GM23338 (cell line): Measurements from ENCODE around the gene ZNF697. TPM values are rescaled to one million over a fixed set of nuclear protein-coding genes. Genes with fewer than 3 reads are reported as not detected.

ENCODE experiments used
- ATAC-seq: fragments of 200-7000 bp; cut with Tn5 transposase; 3 replicates; pipeline ENCODE4 v1.9.1; 2020
- DNase-seq: peaks from one replicate; pipeline ENCODE4 v3.0.0-alpha.2; 2015; ENCODE audit warnings: low spot score
- H2AFZ ChIP-seq: fragments of 200-600 bp; sonication (generic); 2 replicates; pipeline ENCODE4 v1.8.0; 2016; ENCODE audit warnings: antibody characterized with exemption, mild to moderate bottlenecking, moderate library complexity
- H3F3A ChIP-seq: fragments of 200-600 bp; sonication (generic); replicated peaks from 2 replicates; pipeline ENCODE4 v1.8.0; 2017; ENCODE audit warnings: antibody characterized with exemption, mixed run types, low read depth
- H3K27ac ChIP-seq: fragments of 200-600 bp; sonication (generic); 2 replicates; pipeline ENCODE4 v1.6.1; 2016; ENCODE audit warnings: low read depth
- H3K27me3 ChIP-seq: fragments of 200-600 bp; sonication (generic); 2 replicates; pipeline ENCODE4 v1.8.0; 2016; ENCODE audit warnings: mild to moderate bottlenecking, mixed run types, moderate library complexity; ENCODE audit not compliant: insufficient read depth
- H3K36me3 ChIP-seq: fragments of 200-600 bp; sonication (generic); 2 replicates; pipeline ENCODE4 v1.8.0; 2016; ENCODE audit warnings: mild to moderate bottlenecking; ENCODE audit not compliant: insufficient read depth
- H3K4me1 ChIP-seq: fragments of 200-600 bp; sonication (generic); 2 replicates; pipeline ENCODE4 v1.8.0; 2016; ENCODE audit warnings: mild to moderate bottlenecking, moderate library complexity; ENCODE audit not compliant: insufficient read depth
- H3K4me2 ChIP-seq: fragments of 200-600 bp; sonication (generic); 2 replicates; pipeline ENCODE4 v1.7.1; 2017; ENCODE audit warnings: mixed run types
- H3K4me3 ChIP-seq: fragments of 200-600 bp; sonication (generic); 2 replicates; pipeline ENCODE4 v1.6.1; 2016; ENCODE audit warnings: mixed run types
- H3K79me2 ChIP-seq: fragments of 200-600 bp; sonication (generic); replicated peaks from 2 replicates; pipeline ENCODE4 v1.8.0; 2017; ENCODE audit warnings: mild to moderate bottlenecking; ENCODE audit not compliant: insufficient read depth
- H3K9me2 ChIP-seq: fragments of 200-600 bp; sonication (generic); 2 replicates; pipeline ENCODE4 v1.8.0; 2017; ENCODE audit not compliant: insufficient read depth
- H4K20me1 ChIP-seq: fragments of 200-600 bp; sonication (generic); replicated peaks from 2 replicates; pipeline ENCODE4 v1.8.0; 2017; ENCODE audit warnings: mild to moderate bottlenecking; ENCODE audit not compliant: insufficient read depth
- H3K27ac Mint-ChIP-seq: 2 replicates; pipeline ENCODE4 v1.8.0; 2020; ENCODE audit warnings: inconsistent platforms, mild to moderate bottlenecking, moderate library complexity, mixed read lengths
- H3K27me3 Mint-ChIP-seq: 3 replicates; pipeline ENCODE4 v1.8.0; 2022; ENCODE audit warnings: low read depth, mild to moderate bottlenecking, moderate library complexity, mixed read lengths, inconsistent platforms; ENCODE audit not compliant: insufficient read depth, poor library complexity
- H3K36me3 Mint-ChIP-seq: 3 replicates; pipeline ENCODE4 v1.8.0; 2021; ENCODE audit warnings: low read depth, mild to moderate bottlenecking, inconsistent platforms, moderate library complexity, mixed read lengths
- H3K4me1 Mint-ChIP-seq: 3 replicates; pipeline ENCODE4 v1.8.0; 2020; ENCODE audit warnings: mild to moderate bottlenecking, inconsistent platforms, mixed read lengths
- H3K4me3 Mint-ChIP-seq: 3 replicates; pipeline ENCODE4 v1.8.0; 2021; ENCODE audit warnings: moderate library complexity, mild to moderate bottlenecking, inconsistent platforms, mixed read lengths
- H3K9me3 Mint-ChIP-seq: 3 replicates; pipeline ENCODE4 v1.8.0; 2020; ENCODE audit warnings: moderate library complexity, mild to moderate bottlenecking, inconsistent platforms, mixed read lengths
- CREB1 ChIP-seq: fragments of 250-450 bp; sonication (Bioruptor Pico); IDR thresholded peaks from 2 replicates; pipeline ENCODE4 v1.5.0; 2020; ENCODE audit warnings: low read depth, mild to moderate bottlenecking, moderate library complexity
- ETS1 ChIP-seq: IDR thresholded peaks from 2 replicates; pipeline ENCODE4 v1.6.1; 2016; ENCODE audit warnings: antibody characterized with exemption
- EZH2 ChIP-seq: fragments of 200-600 bp; sonication (generic); IDR thresholded peaks from one replicate; pipeline ENCODE4 v1.8.0; 2017; ENCODE audit warnings: antibody characterized with exemption, mild to moderate bottlenecking, low read depth; ENCODE audit not compliant: unreplicated experiment
- EZH2phosphoT487 ChIP-seq: fragments of 200-600 bp; sonication (generic); IDR thresholded peaks from one replicate; pipeline ENCODE4 v1.8.1; 2018; ENCODE audit warnings: antibody characterized with exemption; ENCODE audit not compliant: unreplicated experiment
- JUNB ChIP-seq: IDR thresholded peaks from one replicate; pipeline ENCODE4 v1.6.1; 2016; ENCODE audit warnings: antibody characterized with exemption; ENCODE audit not compliant: unreplicated experiment
- NANOG ChIP-seq: IDR thresholded peaks from 2 replicates; pipeline ENCODE4 v1.6.1; 2016; ENCODE audit warnings: antibody characterized with exemption, borderline replicate concordance
- POLR2AphosphoS5 ChIP-seq: IDR thresholded peaks from 2 replicates; pipeline ENCODE4 v1.6.1; 2016; ENCODE audit warnings: antibody characterized with exemption, low read depth
- STAT1 ChIP-seq: IDR thresholded peaks from one replicate; pipeline ENCODE4 v1.6.1; 2016; ENCODE audit warnings: antibody characterized with exemption; ENCODE audit not compliant: unreplicated experiment
- ZNF114 ChIP-seq: fragments of 250-450 bp; sonication (Bioruptor Pico); IDR thresholded peaks from 2 replicates; pipeline ENCODE4 v1.5.0; 2020; ENCODE audit warnings: mild to moderate bottlenecking, moderate library complexity
- ZNF331 ChIP-seq: fragments of 250-450 bp; sonication (Bioruptor Pico); IDR thresholded peaks from 2 replicates; pipeline ENCODE4 v1.5.0; 2020; ENCODE audit warnings: low read depth, mild to moderate bottlenecking, moderate library complexity
- polyA plus RNA-seq: library from polyadenylated mRNA; unstranded; fragments of >200 nt; fragmentation: Nextera tagmentation; extraction: Ambion mirVana; gene quantifications from 2 replicates; pipeline ENCODE4 v1.2.1, GENCODE V29; 2016
- total RNA-seq: library from RNA; depleted of rRNA; stranded (reverse); fragments of >200 nt; shearing (Covaris generic); gene quantifications from 2 replicates; pipeline ENCODE4 v1.2.3, GENCODE V29; 2014
- TF ChIP-seq, protein P1 (sequence below): fragments of 250-450 bp; sonication (Bioruptor Pico); IDR thresholded peaks from 2 replicates; pipeline ENCODE4 v1.5.0; 2020; ENCODE audit warnings: mild to moderate bottlenecking, moderate library complexity
- TF ChIP-seq, protein P2 (sequence below), 2 experiments: fragments of 200-600 bp in 1 of 2; sonication (generic) in 1 of 2; conservative IDR thresholded peaks; 2 replicates each; pipeline versions ENCODE4 v1.5.1 to v1.6.1; 2016 to 2017; ENCODE audit warnings: antibody characterized with exemption in 2 of 2, low read depth in 2 of 2, mild to moderate bottlenecking in 2 of 2, moderate library complexity in 1 of 2
- TF ChIP-seq, protein P3 (sequence below): IDR thresholded peaks from one replicate; pipeline ENCODE4 v1.6.1; 2018; ENCODE audit warnings: antibody characterized with exemption; ENCODE audit not compliant: unreplicated experiment

Gene ZNF697
- total and polyA plus RNA-seq, 2 experiments from 2014 or later, result 5.4 to 32.0 TPM

DNA sequence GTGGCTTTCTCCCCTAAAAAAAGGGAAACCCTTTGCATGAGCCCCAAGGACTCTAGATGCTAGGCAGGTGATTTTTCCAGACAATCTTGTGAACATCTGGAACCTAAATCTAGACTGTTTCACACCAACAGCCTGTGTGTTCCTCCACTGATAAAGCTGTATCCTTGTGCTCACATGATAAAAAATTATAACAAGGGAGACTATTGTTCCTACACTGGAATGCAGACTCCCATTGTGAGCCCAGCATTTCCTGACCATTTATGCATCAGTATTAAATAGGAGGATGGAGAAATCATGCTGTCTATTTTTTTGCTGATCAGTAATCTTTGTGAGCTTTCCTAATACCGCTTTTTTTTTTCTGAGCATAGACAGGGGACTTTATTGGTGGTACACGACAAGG is 52.5 kb downstream of the ZNF697 start:
- no peaks in the 10 kb centered on the region for H3K4me1 Mint-ChIP-seq
- H3K9me3 Mint-ChIP-seq, result no peaks in the 10 kb centered on the region
- no peaks in the 10 kb centered on the region for H3K4me1 ChIP-seq
- no peaks in the 10 kb centered on the region for H3F3A ChIP-seq
- no peaks in the 10 kb centered on the region for H3K27me3 Mint-ChIP-seq
- H3K4me3 Mint-ChIP-seq, result no peak overlapping the region
- no peak for ATAC-seq
- H3K4me2 ChIP-seq, result no peak overlapping the region
- H3K27ac ChIP-seq, result no peak overlapping the region
- H4K20me1 ChIP-seq, result no peaks in the 10 kb centered on the region
- no peaks in the 10 kb centered on the region for H3K27me3 ChIP-seq
- no peak overlapping the region for H3K4me3 ChIP-seq
- H3K79me2 ChIP-seq, result no peaks in the 10 kb centered on the region
- H2AFZ ChIP-seq, result no peak overlapping the region
- no peaks in the 10 kb centered on the region for H3K36me3 ChIP-seq
- H3K9me2 ChIP-seq, result peaks cover 12% of the 10 kb centered on the region; the same call in 1 of the 2 replicates
- H3K36me3 Mint-ChIP-seq, result no peaks in the 10 kb centered on the region
- H3K27ac Mint-ChIP-seq, result no peak overlapping the region
- TF ChIP-seq EZH2 (no peak), EZH2phosphoT487 (no peak), STAT1 (no peak), JUNB (no peak), POLR2AphosphoS5 (no peak), NANOG (no peak), ZNF114 (CRISPR knock-in tag) (no peak), ETS1 (no peak), ZNF331 (CRISPR knock-in tag) (no peak), CREB1 (no peak)
- TF ChIP-seq, protein P1, sequence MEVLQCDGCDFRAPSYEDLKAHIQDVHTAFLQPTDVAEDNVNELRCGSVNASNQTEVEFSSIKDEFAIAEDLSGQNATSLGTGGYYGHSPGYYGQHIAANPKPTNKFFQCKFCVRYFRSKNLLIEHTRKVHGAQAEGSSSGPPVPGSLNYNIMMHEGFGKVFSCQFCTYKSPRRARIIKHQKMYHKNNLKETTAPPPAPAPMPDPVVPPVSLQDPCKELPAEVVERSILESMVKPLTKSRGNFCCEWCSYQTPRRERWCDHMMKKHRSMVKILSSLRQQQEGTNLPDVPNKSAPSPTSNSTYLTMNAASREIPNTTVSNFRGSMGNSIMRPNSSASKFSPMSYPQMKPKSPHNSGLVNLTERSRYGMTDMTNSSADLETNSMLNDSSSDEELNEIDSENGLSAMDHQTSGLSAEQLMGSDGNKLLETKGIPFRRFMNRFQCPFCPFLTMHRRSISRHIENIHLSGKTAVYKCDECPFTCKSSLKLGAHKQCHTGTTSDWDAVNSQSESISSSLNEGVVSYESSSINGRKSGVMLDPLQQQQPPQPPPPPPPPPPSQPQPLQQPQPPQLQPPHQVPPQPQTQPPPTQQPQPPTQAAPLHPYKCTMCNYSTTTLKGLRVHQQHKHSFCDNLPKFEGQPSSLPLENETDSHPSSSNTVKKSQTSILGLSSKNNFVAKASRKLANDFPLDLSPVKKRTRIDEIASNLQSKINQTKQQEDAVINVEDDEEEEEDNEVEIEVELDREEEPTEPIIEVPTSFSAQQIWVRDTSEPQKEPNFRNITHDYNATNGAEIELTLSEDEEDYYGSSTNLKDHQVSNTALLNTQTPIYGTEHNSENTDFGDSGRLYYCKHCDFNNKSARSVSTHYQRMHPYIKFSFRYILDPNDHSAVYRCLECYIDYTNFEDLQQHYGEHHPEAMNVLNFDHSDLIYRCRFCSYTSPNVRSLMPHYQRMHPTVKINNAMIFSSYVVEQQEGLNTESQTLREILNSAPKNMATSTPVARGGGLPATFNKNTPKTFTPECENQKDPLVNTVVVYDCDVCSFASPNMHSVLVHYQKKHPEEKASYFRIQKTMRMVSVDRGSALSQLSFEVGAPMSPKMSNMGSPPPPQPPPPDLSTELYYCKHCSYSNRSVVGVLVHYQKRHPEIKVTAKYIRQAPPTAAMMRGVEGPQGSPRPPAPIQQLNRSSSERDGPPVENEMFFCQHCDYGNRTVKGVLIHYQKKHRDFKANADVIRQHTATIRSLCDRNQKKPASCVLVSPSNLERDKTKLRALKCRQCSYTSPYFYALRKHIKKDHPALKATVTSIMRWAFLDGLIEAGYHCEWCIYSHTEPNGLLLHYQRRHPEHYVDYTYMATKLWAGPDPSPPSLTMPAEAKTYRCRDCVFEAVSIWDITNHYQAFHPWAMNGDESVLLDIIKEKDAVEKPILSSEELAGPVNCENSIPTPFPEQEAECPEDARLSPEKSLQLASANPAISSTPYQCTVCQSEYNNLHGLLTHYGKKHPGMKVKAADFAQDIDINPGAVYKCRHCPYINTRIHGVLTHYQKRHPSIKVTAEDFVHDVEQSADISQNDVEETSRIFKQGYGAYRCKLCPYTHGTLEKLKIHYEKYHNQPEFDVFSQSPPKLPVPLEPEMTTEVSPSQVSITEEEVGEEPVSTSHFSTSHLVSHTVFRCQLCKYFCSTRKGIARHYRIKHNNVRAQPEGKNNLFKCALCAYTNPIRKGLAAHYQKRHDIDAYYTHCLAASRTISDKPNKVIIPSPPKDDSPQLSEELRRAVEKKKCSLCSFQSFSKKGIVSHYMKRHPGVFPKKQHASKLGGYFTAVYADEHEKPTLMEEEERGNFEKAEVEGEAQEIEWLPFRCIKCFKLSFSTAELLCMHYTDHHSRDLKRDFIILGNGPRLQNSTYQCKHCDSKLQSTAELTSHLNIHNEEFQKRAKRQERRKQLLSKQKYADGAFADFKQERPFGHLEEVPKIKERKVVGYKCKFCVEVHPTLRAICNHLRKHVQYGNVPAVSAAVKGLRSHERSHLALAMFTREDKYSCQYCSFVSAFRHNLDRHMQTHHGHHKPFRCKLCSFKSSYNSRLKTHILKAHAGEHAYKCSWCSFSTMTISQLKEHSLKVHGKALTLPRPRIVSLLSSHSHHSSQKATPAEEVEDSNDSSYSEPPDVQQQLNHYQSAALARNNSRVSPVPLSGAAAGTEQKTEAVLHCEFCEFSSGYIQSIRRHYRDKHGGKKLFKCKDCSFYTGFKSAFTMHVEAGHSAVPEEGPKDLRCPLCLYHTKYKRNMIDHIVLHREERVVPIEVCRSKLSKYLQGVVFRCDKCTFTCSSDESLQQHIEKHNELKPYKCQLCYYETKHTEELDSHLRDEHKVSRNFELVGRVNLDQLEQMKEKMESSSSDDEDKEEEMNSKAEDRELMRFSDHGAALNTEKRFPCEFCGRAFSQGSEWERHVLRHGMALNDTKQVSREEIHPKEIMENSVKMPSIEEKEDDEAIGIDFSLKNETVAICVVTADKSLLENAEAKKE (CRISPR knock-in tag), result no peak
- TF ChIP-seq, protein P2, sequence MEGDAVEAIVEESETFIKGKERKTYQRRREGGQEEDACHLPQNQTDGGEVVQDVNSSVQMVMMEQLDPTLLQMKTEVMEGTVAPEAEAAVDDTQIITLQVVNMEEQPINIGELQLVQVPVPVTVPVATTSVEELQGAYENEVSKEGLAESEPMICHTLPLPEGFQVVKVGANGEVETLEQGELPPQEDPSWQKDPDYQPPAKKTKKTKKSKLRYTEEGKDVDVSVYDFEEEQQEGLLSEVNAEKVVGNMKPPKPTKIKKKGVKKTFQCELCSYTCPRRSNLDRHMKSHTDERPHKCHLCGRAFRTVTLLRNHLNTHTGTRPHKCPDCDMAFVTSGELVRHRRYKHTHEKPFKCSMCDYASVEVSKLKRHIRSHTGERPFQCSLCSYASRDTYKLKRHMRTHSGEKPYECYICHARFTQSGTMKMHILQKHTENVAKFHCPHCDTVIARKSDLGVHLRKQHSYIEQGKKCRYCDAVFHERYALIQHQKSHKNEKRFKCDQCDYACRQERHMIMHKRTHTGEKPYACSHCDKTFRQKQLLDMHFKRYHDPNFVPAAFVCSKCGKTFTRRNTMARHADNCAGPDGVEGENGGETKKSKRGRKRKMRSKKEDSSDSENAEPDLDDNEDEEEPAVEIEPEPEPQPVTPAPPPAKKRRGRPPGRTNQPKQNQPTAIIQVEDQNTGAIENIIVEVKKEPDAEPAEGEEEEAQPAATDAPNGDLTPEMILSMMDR (conservative IDR thresholded peaks at IDR 0.05; ENCODE audit: low read depth in 2 of 2), result no peak
- TF ChIP-seq, protein P3, sequence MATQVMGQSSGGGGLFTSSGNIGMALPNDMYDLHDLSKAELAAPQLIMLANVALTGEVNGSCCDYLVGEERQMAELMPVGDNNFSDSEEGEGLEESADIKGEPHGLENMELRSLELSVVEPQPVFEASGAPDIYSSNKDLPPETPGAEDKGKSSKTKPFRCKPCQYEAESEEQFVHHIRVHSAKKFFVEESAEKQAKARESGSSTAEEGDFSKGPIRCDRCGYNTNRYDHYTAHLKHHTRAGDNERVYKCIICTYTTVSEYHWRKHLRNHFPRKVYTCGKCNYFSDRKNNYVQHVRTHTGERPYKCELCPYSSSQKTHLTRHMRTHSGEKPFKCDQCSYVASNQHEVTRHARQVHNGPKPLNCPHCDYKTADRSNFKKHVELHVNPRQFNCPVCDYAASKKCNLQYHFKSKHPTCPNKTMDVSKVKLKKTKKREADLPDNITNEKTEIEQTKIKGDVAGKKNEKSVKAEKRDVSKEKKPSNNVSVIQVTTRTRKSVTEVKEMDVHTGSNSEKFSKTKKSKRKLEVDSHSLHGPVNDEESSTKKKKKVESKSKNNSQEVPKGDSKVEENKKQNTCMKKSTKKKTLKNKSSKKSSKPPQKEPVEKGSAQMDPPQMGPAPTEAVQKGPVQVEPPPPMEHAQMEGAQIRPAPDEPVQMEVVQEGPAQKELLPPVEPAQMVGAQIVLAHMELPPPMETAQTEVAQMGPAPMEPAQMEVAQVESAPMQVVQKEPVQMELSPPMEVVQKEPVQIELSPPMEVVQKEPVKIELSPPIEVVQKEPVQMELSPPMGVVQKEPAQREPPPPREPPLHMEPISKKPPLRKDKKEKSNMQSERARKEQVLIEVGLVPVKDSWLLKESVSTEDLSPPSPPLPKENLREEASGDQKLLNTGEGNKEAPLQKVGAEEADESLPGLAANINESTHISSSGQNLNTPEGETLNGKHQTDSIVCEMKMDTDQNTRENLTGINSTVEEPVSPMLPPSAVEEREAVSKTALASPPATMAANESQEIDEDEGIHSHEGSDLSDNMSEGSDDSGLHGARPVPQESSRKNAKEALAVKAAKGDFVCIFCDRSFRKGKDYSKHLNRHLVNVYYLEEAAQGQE, result no peak
- DNase-seq, result no peak
